ENCODE measurements around the gene TRIO.

TRIO gene

GRCh38 chr5:14449052-14449661, 306.0 kb downstream of the TRIO start (continued):
- TF ChIP-seq FEZF1 (tag by site-specific recombination; IDR thresholded peaks at IDR 0.05) = peak; percentile 87
- TF ChIP-seq ZNF596 (tag by site-specific recombination; IDR thresholded peaks at IDR 0.05) = peak; percentile 9; the same call in 1 of the 2 replicates
- TF ChIP-seq ZNF791 (tag by site-specific recombination; IDR thresholded peaks at IDR 0.05) = no peak
- peak; percentile 11; the same call in 1 of the 2 replicates for TF ChIP-seq PRDM4 (tag by site-specific recombination; IDR thresholded peaks at IDR 0.05)
- TF ChIP-seq ZNF677 (tag by site-specific recombination; IDR thresholded peaks at IDR 0.05) = no peak
- peak; percentile 84 for TF ChIP-seq ZNF561 (tag by site-specific recombination; IDR thresholded peaks at IDR 0.05; ENCODE audit: borderline replicate concordance)
- TF ChIP-seq ZBTB8A (tag by site-specific recombination; IDR thresholded peaks at IDR 0.05) = no peak; the same call in 1 of the 2 replicates
- no peak for TF ChIP-seq ZNF148 (tag by site-specific recombination; IDR thresholded peaks at IDR 0.05; ENCODE audit: borderline replicate concordance)
- TF ChIP-seq ATF2 (tag by site-specific recombination; IDR thresholded peaks at IDR 0.05; ENCODE audit: low read depth) = 0 out of 2 replicates have a peak, but pooled peaks have one; percentile 42
- TF ChIP-seq SP7 (tag by site-specific recombination; IDR thresholded peaks at IDR 0.05) = peak; percentile 62
- peak; percentile 99 for TF ChIP-seq PRDM6 (tag by site-specific recombination; IDR thresholded peaks at IDR 0.05)
- TF ChIP-seq ZNF335 (tag by site-specific recombination; conservative IDR thresholded peaks at IDR 0.05) = peak; percentile 22; the same call in 1 of the 2 replicates
- TF ChIP-seq GLI2 (tag by site-specific recombination; IDR thresholded peaks at IDR 0.05; ENCODE audit: borderline replicate concordance, low read depth) = no peak
- TF ChIP-seq SCRT2 (tag by site-specific recombination; IDR thresholded peaks at IDR 0.05) = peak; percentile 99
- TF ChIP-seq ZNF169 (tag by site-specific recombination; IDR thresholded peaks at IDR 0.05) = no peak
- peak; percentile 75; the same call in 1 of the 2 replicates for TF ChIP-seq ZSCAN30 (tag by site-specific recombination; IDR thresholded peaks at IDR 0.05)
- TF ChIP-seq MEIS1 (CRISPR knock-in tag; IDR thresholded peaks at IDR 0.05; ENCODE audit: borderline replicate concordance) = no peak
- 0 out of 2 replicates have a peak, but pooled peaks have one; percentile 20 for TF ChIP-seq ZEB2 (tag by site-specific recombination; IDR thresholded peaks at IDR 0.05)
- peak; percentile 51; the same call in 1 of the 2 replicates for TF ChIP-seq ZNF223 (tag by site-specific recombination; IDR thresholded peaks at IDR 0.05)
- TF ChIP-seq SP2 (tag by site-specific recombination; IDR thresholded peaks at IDR 0.05) = no peak
- peak; percentile 70 for TF ChIP-seq IKZF3 (tag by site-specific recombination; IDR thresholded peaks at IDR 0.05)
- TF ChIP-seq OSR2 (tag by site-specific recombination; IDR thresholded peaks at IDR 0.05) = 0 out of 2 replicates have a peak, but pooled peaks have one; percentile 13
- TF ChIP-seq EGR2 (tag by site-specific recombination; IDR thresholded peaks at IDR 0.05; ENCODE audit: low read depth) = peak; percentile 85
- TF ChIP-seq SCRT1 (tag by site-specific recombination; IDR thresholded peaks at IDR 0.05; ENCODE audit: borderline replicate concordance) = 0 out of 2 replicates have a peak, but pooled peaks have one; percentile 41
- no peak for TF ChIP-seq MZF1 (tag by site-specific recombination; IDR thresholded peaks at IDR 0.05; ENCODE audit: borderline replicate concordance)
- TF ChIP-seq ZNF701 (tag by site-specific recombination; IDR thresholded peaks at IDR 0.05) = no peak
- peak; percentile 46; the same call in 1 of the 2 replicates for TF ChIP-seq YY1 (tag by site-specific recombination; IDR thresholded peaks at IDR 0.05)
- TF ChIP-seq KLF17 (tag by site-specific recombination; IDR thresholded peaks at IDR 0.05) = no peak
- 0 out of 2 replicates have a peak, but pooled peaks have one; percentile 56 for TF ChIP-seq ZFP37 (tag by site-specific recombination; IDR thresholded peaks at IDR 0.05)
